GM19239 (cell line): ENCODE data around the gene IL13RA1.
"Not testable (repeated sequence)": the region's sequence is repeated elsewhere in the genome, so short reads cannot be mapped to it uniquely, and the experiment has no call there.

ENCODE experiments used
- DNase-seq: peaks from one replicate; pipeline ENCODE4 v3.0.0; 2011; ENCODE audit warnings: low spot score; ENCODE audit not compliant: insufficient read length
- FAIRE-seq: peaks from 2 replicates; lab custom pipeline; 2011; peaks lifted over from hg19 to GRCh38; lab: Jason Lieb, UNC

IL13RA1 gene

GRCh38 chrX:118726887-118727685, at the start of gene IL13RA1:
TSS of gene IL13RA1 (plus strand) at chrX:118727606. CDS start at chrX:118727639, 33 bp downstream.
- no peak for FAIRE-seq

DNA sequence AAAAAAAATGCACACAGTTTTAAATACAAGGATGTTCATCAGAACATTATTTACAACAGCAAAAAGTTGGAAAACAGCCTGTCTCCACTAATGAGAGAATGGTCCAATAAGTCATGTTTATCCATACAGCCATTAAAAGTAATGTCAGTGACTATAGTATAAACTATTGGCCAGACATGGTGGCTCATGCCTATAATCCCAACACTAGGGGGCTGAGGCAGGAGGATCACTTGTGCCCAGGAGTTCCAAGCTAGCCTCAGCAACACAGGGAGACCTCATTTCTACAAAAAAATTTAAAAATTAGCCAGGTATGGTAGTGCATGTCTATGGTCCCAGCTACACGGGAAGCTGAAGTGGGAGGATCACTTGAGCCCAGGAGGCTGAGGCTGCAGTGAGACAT, 48.1 kb upstream of the IL13RA1 start:
- FAIRE-seq (no peak), DNase-seq (no peak)

More at GRCh38 chrX:118726887-118727685, at the start of gene IL13RA1:
- no peak for DNase-seq

DNA sequence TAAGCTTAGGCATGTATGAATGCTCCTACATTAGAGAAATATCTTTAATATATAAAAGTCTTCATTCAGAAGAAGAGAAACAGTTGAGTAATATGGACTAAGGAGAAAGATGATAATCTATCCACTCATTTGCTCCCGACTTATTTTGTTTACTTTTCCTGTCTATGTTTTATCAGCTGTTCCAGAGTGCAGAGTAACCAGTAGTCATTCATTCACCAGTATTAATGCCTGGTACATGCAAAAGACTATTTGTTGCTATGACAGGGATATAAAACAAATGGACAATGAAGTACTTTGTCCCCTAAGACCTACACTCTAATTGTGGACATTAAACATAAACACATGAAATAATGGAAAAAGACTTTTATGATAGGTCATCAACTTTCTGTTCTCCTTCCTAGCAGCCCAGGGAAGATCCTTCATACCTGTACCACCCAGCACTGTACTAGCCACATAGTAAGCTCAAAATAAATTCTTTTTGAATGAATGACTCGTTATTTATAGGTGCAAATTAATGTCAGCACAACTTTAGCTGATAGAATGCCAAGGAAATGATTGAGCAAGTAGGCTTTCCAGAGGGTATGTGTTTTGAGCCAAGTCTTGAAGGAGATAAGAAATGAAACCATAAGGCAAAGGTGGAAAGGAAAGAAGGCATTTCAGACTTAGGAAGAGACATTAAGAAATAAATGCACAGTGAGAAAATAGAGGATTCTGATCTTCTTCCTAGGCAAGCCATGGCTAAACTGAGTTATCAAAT, 45.0 kb upstream of the IL13RA1 start:
- FAIRE-seq (no peak), DNase-seq (no peak)

GRCh38 chrX:118685393-118685792, 42.0 kb upstream of the IL13RA1 start:
- no peak for FAIRE-seq

DNA sequence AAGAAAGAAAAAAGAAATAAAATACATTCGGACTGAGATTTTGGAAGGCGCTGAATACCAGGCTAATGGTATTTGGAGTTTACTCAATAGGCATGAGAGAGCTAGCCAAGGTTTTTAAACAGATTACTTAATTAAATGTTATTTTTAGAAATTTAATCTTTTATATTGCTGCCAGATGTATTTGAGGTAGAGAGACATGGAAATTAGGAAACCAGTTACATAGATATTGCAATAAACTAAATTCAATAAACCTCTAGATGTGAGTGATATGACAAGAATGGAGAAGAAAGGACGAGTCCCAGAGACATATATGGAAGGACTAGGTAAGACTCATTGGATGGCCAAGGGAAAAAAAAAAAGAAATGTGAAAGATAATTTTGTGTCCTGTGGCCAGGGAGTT, 38.5 kb upstream of the IL13RA1 start:
- DNase-seq (no peak), FAIRE-seq (no peak)

More at GRCh38 chrX:118685393-118685792, 42.0 kb upstream of the IL13RA1 start:
- DNase-seq: no peak

- DNase-seq (no peak), FAIRE-seq (peak; percentile 57)
Observed at GRCh38 chrX:118693843-118694242, 33.6 kb upstream of the IL13RA1 start.

- no peak for FAIRE-seq
- no peak for DNase-seq
Observed at GRCh38 chrX:118694638-118695037, 32.8 kb upstream of the IL13RA1 start.

DNA sequence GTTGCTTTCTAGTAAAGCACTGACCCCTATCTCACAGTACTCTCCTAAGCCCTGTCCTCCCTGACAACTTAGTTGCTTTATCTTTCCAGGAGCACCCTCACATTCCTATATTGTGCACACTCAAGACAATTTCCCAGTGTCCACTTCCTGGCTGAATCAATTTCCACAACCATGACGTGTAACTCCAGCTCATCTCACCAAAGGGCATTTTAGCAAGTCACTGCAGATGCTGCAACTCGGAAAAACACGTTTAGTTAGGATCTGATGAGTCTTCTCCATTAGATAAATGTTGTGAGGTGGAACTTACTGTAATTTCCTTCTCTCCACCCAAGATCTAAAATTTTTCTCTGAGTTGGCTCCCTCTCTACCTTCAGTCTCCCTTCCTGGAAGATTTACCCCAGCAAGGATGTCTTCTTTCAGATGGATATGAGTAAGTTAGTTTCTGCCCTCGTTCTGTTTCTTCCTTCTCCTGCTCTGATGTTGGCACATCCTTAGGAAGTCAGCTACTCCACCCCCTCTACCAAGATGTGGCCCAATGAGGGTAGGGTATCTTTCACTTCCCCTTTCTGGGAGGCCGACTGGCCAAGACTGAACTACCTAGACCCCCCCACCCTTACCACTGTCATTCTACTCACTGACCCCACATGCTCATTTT, 28.8 kb upstream of the IL13RA1 start:
- no peak for FAIRE-seq
- DNase-seq: no peak

GRCh38 chrX:118702741-118703140, 24.7 kb upstream of the IL13RA1 start:
- DNase-seq (no peak), FAIRE-seq (no peak)

- DNase-seq (no peak), FAIRE-seq (no peak)
Observed at GRCh38 chrX:118706681-118707080, 20.7 kb upstream of the IL13RA1 start.

DNA sequence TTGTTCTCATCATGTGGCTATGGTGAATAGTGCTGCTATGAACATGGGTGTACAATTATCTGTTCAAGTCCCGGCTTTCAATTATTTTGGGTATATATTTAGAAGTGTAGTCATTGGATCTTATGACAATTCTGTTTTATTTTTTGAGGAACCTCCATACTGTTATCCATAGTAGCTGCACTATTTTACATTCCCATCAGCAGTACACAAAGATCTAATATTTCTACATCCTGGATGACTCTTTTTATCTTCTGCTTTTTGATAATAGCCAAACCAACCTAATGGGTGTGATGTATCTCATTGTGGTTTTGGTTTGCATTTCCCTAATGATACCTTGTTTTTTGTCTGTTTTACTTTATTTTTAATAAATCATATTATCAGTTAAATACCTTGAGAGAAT, 12.9 kb upstream of the IL13RA1 start:
- FAIRE-seq (no peak), DNase-seq (no peak)

DNA sequence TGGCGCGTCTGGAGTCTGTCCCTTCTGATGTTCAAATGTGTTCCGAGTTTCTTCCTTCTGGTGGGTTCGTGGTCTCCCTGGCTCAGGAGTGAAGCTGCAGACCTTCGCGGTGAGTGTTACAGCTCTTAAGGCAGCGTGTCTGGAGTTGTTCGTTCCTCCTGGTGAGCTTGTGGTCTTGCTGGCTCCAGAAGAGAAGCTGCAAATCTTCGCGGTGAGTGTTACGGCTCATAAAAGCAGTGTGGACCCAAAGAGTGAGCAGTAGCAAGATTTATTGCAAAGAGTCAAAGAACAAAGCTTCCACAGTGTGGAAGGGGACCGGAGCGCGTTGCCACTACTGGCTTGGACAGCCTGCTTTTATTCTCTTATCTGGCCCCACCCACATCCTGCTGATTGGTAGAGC, 11.5 kb upstream of the IL13RA1 start:
- DNase-seq, FAIRE-seq: not testable (repeated sequence)

DNA sequence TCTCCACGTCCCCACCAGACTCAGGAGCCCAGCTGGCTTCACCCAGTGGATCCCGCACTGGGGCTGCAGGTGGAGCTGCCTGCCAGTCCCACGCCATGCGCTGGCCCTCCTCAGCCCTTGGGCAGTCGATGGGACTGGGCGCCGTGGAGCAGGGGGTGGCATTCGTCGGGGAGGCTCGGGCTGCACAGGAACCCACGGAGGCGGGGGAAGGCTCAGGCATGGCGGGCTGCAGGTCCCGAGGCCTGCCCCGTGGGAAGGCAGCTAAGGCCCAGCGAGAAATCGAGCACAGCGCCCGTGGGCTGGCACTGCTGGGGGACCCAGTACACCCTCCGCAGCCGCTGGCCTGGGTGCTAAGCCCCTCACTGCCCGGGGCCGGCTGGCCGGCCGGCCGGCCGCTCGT, 10.6 kb upstream of the IL13RA1 start:
- DNase-seq, FAIRE-seq: not testable (repeated sequence)

DNA sequence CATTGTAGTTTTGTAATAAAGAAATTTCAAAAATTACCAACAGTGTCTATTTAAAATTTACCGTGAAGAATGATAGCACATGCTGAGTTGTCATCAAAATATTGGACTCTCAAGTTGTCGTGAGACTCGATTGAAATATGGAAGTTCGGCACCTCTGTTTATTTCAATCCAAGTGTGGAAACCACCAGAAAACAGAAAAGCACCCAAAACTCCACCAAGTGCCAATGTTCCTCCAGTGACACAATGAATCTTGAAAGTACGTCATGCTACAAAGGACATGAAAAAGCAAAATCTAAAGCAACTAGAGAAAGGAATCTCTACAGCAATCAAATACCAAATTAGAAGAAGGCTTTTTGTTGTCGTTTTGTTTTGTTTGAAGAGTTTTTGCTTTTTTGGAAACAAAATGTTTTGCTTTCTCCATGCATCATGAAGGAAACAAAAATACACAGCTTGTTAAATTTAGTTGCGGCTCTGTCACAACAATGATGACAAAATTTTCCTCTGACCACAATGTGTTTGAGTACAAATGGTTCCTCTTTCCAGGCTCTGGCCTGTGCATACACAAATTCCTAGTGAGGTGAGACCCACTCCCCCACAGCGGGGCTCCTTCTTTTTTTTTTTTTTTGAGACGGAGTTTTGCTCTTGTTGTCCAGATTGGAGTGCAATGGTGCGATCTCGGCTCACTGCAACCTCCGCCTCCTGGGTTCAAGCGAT, 9.6 kb upstream of the IL13RA1 start:
- FAIRE-seq (peak; percentile 28), DNase-seq (no peak)

DNA sequence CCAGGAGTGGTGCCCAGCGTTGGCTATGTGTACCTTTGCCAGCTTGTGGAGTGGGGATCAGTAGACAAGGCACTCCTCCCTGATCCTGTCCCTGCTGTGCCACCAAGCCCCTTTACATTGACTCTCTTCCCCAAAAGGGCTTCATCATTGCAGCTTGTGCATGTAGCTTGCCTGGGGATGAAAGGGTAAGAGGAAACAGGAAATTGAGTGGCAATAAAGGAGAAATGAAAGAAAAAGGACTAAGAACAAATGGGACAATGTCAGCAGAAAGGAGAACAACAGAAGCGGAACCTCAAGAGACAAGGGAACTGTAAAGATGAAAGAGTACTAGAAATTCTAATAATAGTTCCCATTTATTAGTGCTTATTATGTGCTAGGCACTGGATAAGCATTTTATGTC, 8.7 kb upstream of the IL13RA1 start:
- DNase-seq: no peak
- FAIRE-seq: no peak

GRCh38 chrX:118720058-118720707, 7.2 kb upstream of the IL13RA1 start:
- FAIRE-seq (no peak), DNase-seq (no peak)

- FAIRE-seq: no peak
- no peak for DNase-seq
Observed at GRCh38 chrX:118723376-118723775, 4.0 kb upstream of the IL13RA1 start.

DNA sequence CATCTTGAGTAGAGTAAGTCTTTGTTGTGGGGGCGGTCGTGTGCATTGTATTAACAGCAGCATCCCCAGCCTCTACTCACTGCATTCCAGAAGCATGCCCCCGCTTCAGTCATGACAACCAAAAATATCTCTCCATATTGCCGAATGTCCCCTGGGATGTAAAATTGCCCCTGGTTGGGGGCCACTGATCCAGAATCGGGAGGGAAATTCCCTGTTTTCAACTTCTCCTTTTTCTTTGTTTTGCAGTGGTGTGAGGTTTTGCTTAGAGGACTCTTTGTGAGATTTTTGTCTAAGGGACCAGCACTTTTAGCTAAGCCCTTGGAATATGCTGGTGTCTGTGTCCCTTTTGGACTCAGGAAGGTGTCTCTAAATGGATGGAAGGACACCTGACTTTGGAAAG, 3.0 kb upstream of the IL13RA1 start:
- FAIRE-seq (peak; percentile 18), DNase-seq (no peak)

DNA sequence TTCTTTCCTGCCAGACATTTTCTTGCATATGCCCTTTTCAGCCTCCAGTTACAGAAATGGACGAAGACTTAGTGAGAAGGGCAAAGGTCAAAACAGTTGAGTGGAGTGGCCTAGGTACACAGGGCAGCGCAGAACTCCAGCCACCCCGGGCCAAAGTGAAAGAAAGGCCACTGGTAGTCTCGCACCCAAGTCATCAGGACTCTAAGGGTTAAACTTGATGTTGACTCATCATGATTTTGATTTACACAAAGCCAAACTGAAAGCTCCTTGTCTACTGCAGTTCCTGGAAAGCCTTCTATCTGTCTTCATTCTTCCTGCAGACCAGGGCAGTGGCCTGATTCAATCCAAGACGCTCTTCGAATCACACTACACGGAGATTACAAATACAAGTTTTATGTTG, 2.6 kb upstream of the IL13RA1 start:
- DNase-seq (no peak), FAIRE-seq (peak; percentile 93)

DNA sequence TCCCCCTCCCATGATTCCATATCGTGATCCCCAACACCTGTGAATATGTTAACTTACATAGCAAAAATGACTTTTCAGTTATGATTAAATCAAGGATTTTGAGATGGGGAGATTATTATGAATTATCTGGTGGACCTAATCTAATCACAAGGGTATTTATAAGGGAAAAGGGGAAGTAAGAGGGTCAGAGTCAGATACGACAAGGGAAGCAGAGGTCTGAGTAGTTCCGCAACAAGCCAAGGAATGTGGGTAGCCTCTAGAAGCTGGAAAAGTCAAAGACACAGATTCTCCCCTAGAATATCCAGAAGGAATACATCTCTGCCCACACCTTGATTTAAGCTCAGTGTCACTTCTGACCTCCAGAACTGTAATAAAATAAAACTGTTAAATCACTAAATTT, 1.0 kb upstream of the IL13RA1 start:
- no peak for FAIRE-seq

More for the DNA sequence above, 1.0 kb upstream of the IL13RA1 start:
- no peak for DNase-seq
